ENCODE data around the gene ACSS1.

- TF ChIP-seq POLR2A (IDR thresholded peaks at IDR 0.05): no peak
- no peak for TF ChIP-seq CTCF (IDR thresholded peaks at IDR 0.05)
These were observed 20.4 kb downstream of the ACSS1 start for GRCh38 chr20:25037288-25038102.
